HG03354 (cell line): ENCODE measurements around the gene PRKRIP1.
"Not testable (repeated sequence)": the region's sequence is repeated elsewhere in the genome, so short reads cannot be mapped to it uniquely, and the experiment has no call there.

ENCODE experiments used
- ATAC-seq: cut with Tn5 transposase; IDR thresholded peaks from one replicate; pipeline ENCODE4 v1.9.1; 2021; ENCODE audit warnings: mild to moderate bottlenecking; ENCODE audit not compliant: unreplicated experiment, poor library complexity, severe bottlenecking

Gene PRKRIP1

DNA sequence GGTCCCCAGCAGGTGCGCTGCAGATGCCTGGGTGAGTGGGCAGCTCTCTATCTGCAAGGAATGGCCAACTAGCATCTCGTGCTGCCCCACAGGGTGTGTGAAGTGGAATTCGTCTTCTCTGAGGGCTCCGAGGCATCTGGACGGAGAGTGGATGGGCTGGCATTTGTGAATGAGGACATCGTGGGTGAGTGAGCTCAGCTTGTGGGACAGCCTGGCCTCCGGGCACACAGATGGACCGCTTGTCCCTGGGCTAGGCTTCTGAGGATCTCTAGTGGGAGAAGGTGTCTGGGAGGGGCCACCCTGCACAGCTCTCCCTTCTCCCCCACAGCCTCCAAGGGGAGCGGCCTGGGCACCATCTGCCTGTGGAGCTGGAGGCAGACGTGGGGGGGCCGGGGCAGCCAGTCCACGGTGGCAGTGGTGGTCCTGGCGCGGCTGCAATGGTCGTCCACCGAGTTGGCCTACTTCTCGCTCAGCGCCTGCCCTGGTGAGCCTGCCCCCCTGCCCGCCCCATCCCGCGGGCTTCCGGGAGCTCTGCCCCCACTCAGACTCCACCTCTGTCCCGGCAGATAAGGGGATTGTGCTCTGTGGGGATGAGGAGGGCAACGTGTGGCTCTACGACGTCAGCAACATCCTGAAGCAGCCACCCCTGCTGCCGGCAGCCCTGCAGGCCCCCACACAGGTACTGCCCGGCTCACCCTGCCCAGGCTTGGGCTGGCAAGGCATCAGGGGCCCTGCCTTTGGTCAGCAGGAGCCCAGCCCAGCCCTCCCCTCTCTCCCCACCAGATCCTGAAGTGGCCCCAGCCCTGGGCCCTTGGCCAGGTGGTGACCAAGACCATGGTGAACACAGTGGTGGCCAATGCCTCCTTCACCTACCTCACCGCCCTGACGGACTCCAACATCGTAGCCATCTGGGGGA, 76.2 kb downstream of the PRKRIP1 start:
- no peak for ATAC-seq

GRCh38 chr7:102473271-102473991, 77.3 kb downstream of the PRKRIP1 start:
- ATAC-seq = no peak

DNA sequence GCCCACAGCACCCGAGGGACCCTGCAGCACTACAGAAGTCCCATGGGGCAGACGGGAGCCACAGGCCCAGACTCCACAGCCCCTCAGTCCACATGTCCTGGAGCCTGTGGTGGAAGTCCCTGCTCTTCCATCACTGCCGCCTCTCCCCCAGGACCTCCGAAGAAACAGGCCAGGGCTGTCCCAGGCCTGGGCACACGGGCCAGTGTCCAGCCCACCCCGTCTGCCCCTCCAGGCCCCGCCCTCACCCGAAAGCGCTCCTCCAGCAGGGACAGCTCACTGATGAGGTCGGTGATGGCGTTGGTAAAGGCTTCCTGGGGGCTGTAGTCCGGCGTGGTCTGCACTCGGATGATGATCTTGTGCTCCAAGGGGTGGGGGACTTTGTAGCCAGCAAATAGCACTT, 78.0 kb downstream of the PRKRIP1 start:
- ATAC-seq = not testable (repeated sequence)

DNA sequence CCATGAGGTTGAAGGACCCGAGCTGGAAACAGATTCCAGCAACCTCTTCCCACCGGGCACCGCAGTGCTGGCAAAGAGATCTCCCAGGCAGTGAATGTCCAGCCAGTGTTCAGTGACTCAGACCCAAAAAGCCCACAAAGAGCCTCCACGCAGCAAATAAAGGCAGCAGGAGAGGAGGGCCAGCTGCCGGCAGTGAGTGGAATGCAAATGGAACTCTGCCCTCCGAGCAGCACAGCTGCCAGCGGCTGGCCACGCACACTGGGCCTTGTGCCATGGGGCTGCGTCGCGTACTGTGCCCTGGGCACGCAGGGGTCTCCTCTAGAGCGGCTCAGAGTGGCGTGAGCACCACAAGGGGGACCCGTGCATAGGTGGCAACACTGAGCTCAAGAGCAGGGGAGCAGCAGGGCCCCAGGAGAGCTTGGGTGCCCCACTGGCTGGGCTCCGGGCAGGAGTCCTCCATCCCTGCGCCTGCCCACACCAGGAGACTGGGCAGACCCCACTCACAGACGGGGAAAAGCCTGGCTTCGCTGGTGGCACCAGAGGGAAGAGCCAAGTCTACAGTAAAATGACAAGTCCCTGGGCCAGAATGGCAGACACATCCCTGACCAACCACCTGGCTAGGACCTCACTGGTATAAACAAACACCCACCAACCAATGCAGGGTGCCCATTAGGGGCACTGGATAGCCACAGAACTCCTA, 78.7 kb downstream of the PRKRIP1 start:
- ATAC-seq = not testable (repeated sequence)
